ENCODE data around the gene OPCML.

OPCML gene

GRCh38 chr11:133362156-133362555 is 170.1 kb downstream of the OPCML start:
- no peak for DNase-seq (ENCODE audit: low read depth in 1 of 2, low spot score in 1 of 2)

- DNase-seq (ENCODE audit: low read depth in 1 of 2, low spot score in 1 of 2): no peak
These were observed 170.7 kb downstream of the OPCML start for GRCh38 chr11:133361689-133361994.

- DNase-seq (ENCODE audit: low read depth in 1 of 2, low spot score in 1 of 2): no peak
These were observed 171.2 kb downstream of the OPCML start for GRCh38 chr11:133360860-133361688.

- DNase-seq (ENCODE audit: low read depth in 1 of 2, low spot score in 1 of 2): no peak
These were observed 177.2 kb downstream of the OPCML start for GRCh38 chr11:133355095-133355494.

- no peak for DNase-seq (ENCODE audit: low read depth in 1 of 2, low spot score in 1 of 2)
These were observed 178.2 kb downstream of the OPCML start for GRCh38 chr11:133354069-133354468.

GRCh38 chr11:133350045-133350444 is 182.3 kb downstream of the OPCML start:
- no peak for DNase-seq (ENCODE audit: low read depth in 1 of 2, low spot score in 1 of 2)

- DNase-seq (ENCODE audit: low read depth in 1 of 2, low spot score in 1 of 2): no peak
These were observed 184.3 kb downstream of the OPCML start for GRCh38 chr11:133347988-133348387.

- DNase-seq (ENCODE audit: low read depth in 1 of 2, low spot score in 1 of 2): no peak
These were observed 186.2 kb downstream of the OPCML start for GRCh38 chr11:133346137-133346536.

- DNase-seq (ENCODE audit: low read depth in 1 of 2, low spot score in 1 of 2): no peak
These were observed 188.3 kb downstream of the OPCML start for GRCh38 chr11:133343951-133344350.

- no peak for DNase-seq (ENCODE audit: low read depth in 1 of 2, low spot score in 1 of 2)
These were observed 192.7 kb downstream of the OPCML start for GRCh38 chr11:133339495-133340140.

GRCh38 chr11:133338588-133338987 is 193.7 kb downstream of the OPCML start:
- no peak for DNase-seq (ENCODE audit: low read depth in 1 of 2, low spot score in 1 of 2)

- no peak for DNase-seq (ENCODE audit: low read depth in 1 of 2, low spot score in 1 of 2)
These were observed 194.3 kb downstream of the OPCML start for GRCh38 chr11:133337951-133338418.

- DNase-seq (ENCODE audit: low read depth in 1 of 2, low spot score in 1 of 2): no peak
These were observed 195.1 kb downstream of the OPCML start for GRCh38 chr11:133337193-133337592.

- no peak for DNase-seq (ENCODE audit: low read depth in 1 of 2, low spot score in 1 of 2)
These were observed 201.3 kb downstream of the OPCML start for GRCh38 chr11:133331031-133331430.

GRCh38 chr11:133326849-133327248 is 205.5 kb downstream of the OPCML start:
- no peak for DNase-seq (ENCODE audit: low read depth in 1 of 2, low spot score in 1 of 2)

- no peak for DNase-seq (ENCODE audit: low read depth in 1 of 2, low spot score in 1 of 2)
These were observed 206.0 kb downstream of the OPCML start for GRCh38 chr11:133326332-133326731.

GRCh38 chr11:133325711-133326110 is 206.6 kb downstream of the OPCML start:
- no peak for DNase-seq (ENCODE audit: low read depth in 1 of 2, low spot score in 1 of 2)

GRCh38 chr11:133323354-133323753 is 208.9 kb downstream of the OPCML start:
- no peak for DNase-seq (ENCODE audit: low read depth in 1 of 2, low spot score in 1 of 2)

- DNase-seq (ENCODE audit: low read depth in 1 of 2, low spot score in 1 of 2): no peak
These were observed 214.1 kb downstream of the OPCML start for GRCh38 chr11:133318221-133318620.

- DNase-seq (ENCODE audit: low read depth in 1 of 2, low spot score in 1 of 2): no peak
These were observed 221.1 kb downstream of the OPCML start for GRCh38 chr11:133311230-133311629.

- DNase-seq (ENCODE audit: low read depth in 1 of 2, low spot score in 1 of 2): no peak
These were observed 226.3 kb downstream of the OPCML start for GRCh38 chr11:133306019-133306418.

GRCh38 chr11:133305208-133305956 is 226.9 kb downstream of the OPCML start:
- no peak for DNase-seq (ENCODE audit: low read depth in 1 of 2, low spot score in 1 of 2)

Measured in stimulated activated CD4-positive, alpha-beta T cell treated with anti-CD3 and anti-CD28 coated beads, Interleukin-15, amount 100 ng/mL, for 1 hour (primary cell).